GM12801 (cell line): ENCODE data around the gene QRFP.

Experiments
- CTCF ChIP-seq: IDR thresholded peaks from one replicate; pipeline ENCODE4 v1.5.1; 2011; ENCODE audit warnings: control low read depth; ENCODE audit not compliant: insufficient read length; ENCODE audit errors: extremely low read depth

QRFP gene

DNA sequence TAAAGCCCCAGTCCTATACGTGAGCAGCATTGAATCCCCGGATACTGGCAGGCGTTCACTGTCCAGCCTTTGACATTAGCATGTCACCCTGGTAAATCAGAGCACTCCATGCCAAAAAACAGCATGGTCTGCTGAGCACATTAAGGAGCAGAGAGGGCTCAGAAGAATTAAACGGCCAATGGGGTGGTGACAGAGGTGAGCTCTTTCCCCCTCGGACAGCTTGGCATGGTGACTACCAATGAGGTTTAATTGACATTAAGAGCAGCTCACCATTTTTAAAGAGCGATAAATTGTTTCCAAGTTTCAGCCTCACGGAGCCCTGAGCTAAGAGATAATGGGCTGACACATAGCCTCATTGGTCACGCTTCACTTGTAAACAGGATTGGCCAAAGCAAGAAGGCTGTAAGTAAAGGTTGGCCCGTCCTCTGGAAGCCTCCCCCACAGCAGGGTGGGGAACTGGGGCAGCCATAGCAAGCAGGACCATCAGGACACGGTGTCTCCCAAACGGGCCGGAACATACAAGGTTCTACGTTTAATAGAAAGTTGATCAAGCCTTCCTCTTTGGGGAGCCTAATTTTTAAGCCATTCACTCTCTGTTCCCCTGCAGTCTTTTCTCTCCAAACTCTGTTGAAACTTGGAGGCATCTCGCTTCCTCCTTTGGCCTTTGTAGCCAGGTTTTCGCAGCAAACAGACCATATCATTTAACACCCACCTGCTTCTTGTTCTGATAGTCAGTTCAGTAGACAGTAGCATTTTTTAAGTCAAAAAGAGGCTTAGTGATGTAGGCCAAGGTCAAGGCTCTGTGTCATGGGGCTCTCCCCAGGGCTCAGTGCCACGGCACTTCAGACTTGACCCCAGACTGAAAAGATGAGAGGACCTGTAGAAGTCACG lies 25.9 kb downstream of the QRFP start:
- no peak for TF ChIP-seq CTCF

GRCh38 chr9:130869250-130869649 lies 27.4 kb downstream of the QRFP start:
- no peak for TF ChIP-seq CTCF

DNA sequence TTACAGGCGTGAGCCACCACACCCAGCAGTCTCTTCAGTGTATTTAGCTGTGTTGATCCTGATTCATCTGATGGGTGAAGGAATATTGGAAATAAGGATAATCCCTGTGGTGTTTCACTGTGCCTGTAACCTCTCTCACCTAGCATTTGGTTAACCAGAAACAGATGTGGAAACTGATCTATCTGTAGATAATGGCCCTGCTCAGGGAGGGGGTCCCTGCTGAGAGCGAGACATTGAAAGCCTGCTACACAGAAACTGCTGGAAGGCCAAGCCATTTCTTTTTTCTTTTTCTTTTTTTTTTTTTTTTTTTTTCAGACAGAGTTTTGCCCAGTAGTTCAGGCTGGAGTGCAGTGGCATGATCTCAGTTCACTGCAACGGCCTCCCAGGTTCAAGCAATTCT lies 28.4 kb downstream of the QRFP start:
- TF ChIP-seq CTCF = no peak

DNA sequence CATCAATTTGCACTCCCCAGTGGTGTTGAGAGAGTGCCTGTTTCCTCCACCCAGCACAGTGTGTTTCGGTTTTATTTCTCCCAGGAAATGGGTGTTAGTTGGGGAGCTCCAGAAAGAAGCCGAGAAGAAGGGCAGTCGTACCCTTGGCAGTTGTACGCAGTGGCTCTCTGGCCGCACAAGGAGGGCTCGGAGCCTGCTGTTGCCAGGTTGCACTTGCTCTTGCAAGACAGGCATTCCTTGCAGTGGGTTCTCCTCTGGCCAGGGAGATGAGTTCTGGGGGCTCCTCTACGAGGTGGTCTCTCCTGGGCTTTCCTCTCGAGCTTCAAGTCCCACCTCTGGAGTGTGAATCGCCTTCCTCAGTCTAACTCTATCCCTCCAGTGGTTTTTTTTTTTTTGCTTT lies 29.1 kb downstream of the QRFP start:
- no peak for TF ChIP-seq CTCF

DNA sequence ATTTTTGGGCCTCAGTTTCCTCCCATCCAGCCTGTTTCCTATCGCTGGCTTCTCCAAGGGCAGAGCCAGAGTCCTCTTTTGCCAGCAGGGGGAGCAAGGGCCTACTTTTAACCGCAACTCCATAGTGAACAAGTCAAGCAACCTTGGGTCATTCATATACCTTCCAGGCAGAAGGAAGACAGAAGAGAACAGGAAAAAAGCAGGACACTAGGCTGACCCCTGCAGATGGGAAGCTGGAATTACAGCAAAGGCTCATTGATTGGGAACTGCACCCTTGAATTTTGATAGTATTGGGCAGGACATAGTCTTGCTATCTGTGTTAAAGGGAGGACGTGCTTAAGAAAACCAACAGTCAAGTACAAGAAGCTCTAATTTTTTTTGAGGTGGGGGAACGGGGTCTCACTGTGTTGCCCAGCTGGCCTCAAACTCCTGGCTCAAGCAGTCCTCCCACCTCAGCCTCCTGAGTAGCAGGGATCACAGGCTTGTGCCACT lies 30.1 kb downstream of the QRFP start:
- no peak for TF ChIP-seq CTCF

GRCh38 chr9:130865921-130866320 lies 30.7 kb downstream of the QRFP start:
- TF ChIP-seq CTCF = no peak

- no peak for TF ChIP-seq CTCF
Observed at GRCh38 chr9:130864541-130864940, 32.1 kb downstream of the QRFP start.
